GM23338 (cell line): ENCODE results near the gene ASCL5. TPM values are rescaled to one million over a fixed set of nuclear protein-coding genes. Genes with fewer than 3 reads are reported as not detected.

Experiments used
- ATAC-seq: fragments of 200-7000 bp; cut with Tn5 transposase; 3 replicates; pipeline ENCODE4 v1.9.1; 2020
- DNase-seq: peaks from one replicate; pipeline ENCODE4 v3.0.0-alpha.2; 2015; ENCODE audit warnings: low spot score
- H2AFZ ChIP-seq: fragments of 200-600 bp; sonication (generic); 2 replicates; pipeline ENCODE4 v1.8.0; 2016; ENCODE audit warnings: antibody characterized with exemption, mild to moderate bottlenecking, moderate library complexity
- H3F3A ChIP-seq: fragments of 200-600 bp; sonication (generic); replicated peaks from 2 replicates; pipeline ENCODE4 v1.8.0; 2017; ENCODE audit warnings: antibody characterized with exemption, mixed run types, low read depth
- H3K27ac ChIP-seq: fragments of 200-600 bp; sonication (generic); 2 replicates; pipeline ENCODE4 v1.6.1; 2016; ENCODE audit warnings: low read depth
- H3K27me3 ChIP-seq: fragments of 200-600 bp; sonication (generic); 2 replicates; pipeline ENCODE4 v1.8.0; 2016; ENCODE audit warnings: mild to moderate bottlenecking, mixed run types, moderate library complexity; ENCODE audit not compliant: insufficient read depth
- H3K36me3 ChIP-seq: fragments of 200-600 bp; sonication (generic); 2 replicates; pipeline ENCODE4 v1.8.0; 2016; ENCODE audit warnings: mild to moderate bottlenecking; ENCODE audit not compliant: insufficient read depth
- H3K4me1 ChIP-seq: fragments of 200-600 bp; sonication (generic); 2 replicates; pipeline ENCODE4 v1.8.0; 2016; ENCODE audit warnings: mild to moderate bottlenecking, moderate library complexity; ENCODE audit not compliant: insufficient read depth
- H3K4me2 ChIP-seq: fragments of 200-600 bp; sonication (generic); 2 replicates; pipeline ENCODE4 v1.7.1; 2017; ENCODE audit warnings: mixed run types
- H3K4me3 ChIP-seq: fragments of 200-600 bp; sonication (generic); 2 replicates; pipeline ENCODE4 v1.6.1; 2016; ENCODE audit warnings: mixed run types
- H3K79me2 ChIP-seq: fragments of 200-600 bp; sonication (generic); replicated peaks from 2 replicates; pipeline ENCODE4 v1.8.0; 2017; ENCODE audit warnings: mild to moderate bottlenecking; ENCODE audit not compliant: insufficient read depth
- H3K9me2 ChIP-seq: fragments of 200-600 bp; sonication (generic); 2 replicates; pipeline ENCODE4 v1.8.0; 2017; ENCODE audit not compliant: insufficient read depth
- H4K20me1 ChIP-seq: fragments of 200-600 bp; sonication (generic); replicated peaks from 2 replicates; pipeline ENCODE4 v1.8.0; 2017; ENCODE audit warnings: mild to moderate bottlenecking; ENCODE audit not compliant: insufficient read depth
- H3K27ac Mint-ChIP-seq: 2 replicates; pipeline ENCODE4 v1.8.0; 2020; ENCODE audit warnings: inconsistent platforms, mild to moderate bottlenecking, moderate library complexity, mixed read lengths
- H3K27me3 Mint-ChIP-seq: 3 replicates; pipeline ENCODE4 v1.8.0; 2022; ENCODE audit warnings: low read depth, mild to moderate bottlenecking, moderate library complexity, mixed read lengths, inconsistent platforms; ENCODE audit not compliant: insufficient read depth, poor library complexity
- H3K36me3 Mint-ChIP-seq: 3 replicates; pipeline ENCODE4 v1.8.0; 2021; ENCODE audit warnings: low read depth, mild to moderate bottlenecking, inconsistent platforms, moderate library complexity, mixed read lengths
- H3K4me1 Mint-ChIP-seq: 3 replicates; pipeline ENCODE4 v1.8.0; 2020; ENCODE audit warnings: mild to moderate bottlenecking, inconsistent platforms, mixed read lengths
- H3K4me3 Mint-ChIP-seq: 3 replicates; pipeline ENCODE4 v1.8.0; 2021; ENCODE audit warnings: moderate library complexity, mild to moderate bottlenecking, inconsistent platforms, mixed read lengths
- H3K9me3 Mint-ChIP-seq: 3 replicates; pipeline ENCODE4 v1.8.0; 2020; ENCODE audit warnings: moderate library complexity, mild to moderate bottlenecking, inconsistent platforms, mixed read lengths
- CREB1 ChIP-seq: fragments of 250-450 bp; sonication (Bioruptor Pico); IDR thresholded peaks from 2 replicates; pipeline ENCODE4 v1.5.0; 2020; ENCODE audit warnings: low read depth, mild to moderate bottlenecking, moderate library complexity
- EZH2phosphoT487 ChIP-seq: fragments of 200-600 bp; sonication (generic); IDR thresholded peaks from one replicate; pipeline ENCODE4 v1.8.1; 2018; ENCODE audit warnings: antibody characterized with exemption; ENCODE audit not compliant: unreplicated experiment
- JUNB ChIP-seq: IDR thresholded peaks from one replicate; pipeline ENCODE4 v1.6.1; 2016; ENCODE audit warnings: antibody characterized with exemption; ENCODE audit not compliant: unreplicated experiment
- NANOG ChIP-seq: IDR thresholded peaks from 2 replicates; pipeline ENCODE4 v1.6.1; 2016; ENCODE audit warnings: antibody characterized with exemption, borderline replicate concordance
- POLR2AphosphoS5 ChIP-seq: IDR thresholded peaks from 2 replicates; pipeline ENCODE4 v1.6.1; 2016; ENCODE audit warnings: antibody characterized with exemption, low read depth
- REST ChIP-seq: IDR thresholded peaks from one replicate; pipeline ENCODE4 v1.6.1; 2018; ENCODE audit warnings: antibody characterized with exemption; ENCODE audit not compliant: unreplicated experiment
- ZNF114 ChIP-seq: fragments of 250-450 bp; sonication (Bioruptor Pico); IDR thresholded peaks from 2 replicates; pipeline ENCODE4 v1.5.0; 2020; ENCODE audit warnings: mild to moderate bottlenecking, moderate library complexity
- ZNF331 ChIP-seq: fragments of 250-450 bp; sonication (Bioruptor Pico); IDR thresholded peaks from 2 replicates; pipeline ENCODE4 v1.5.0; 2020; ENCODE audit warnings: low read depth, mild to moderate bottlenecking, moderate library complexity
- polyA plus RNA-seq: library from polyadenylated mRNA; unstranded; fragments of >200 nt; fragmentation: Nextera tagmentation; extraction: Ambion mirVana; gene quantifications from 2 replicates; pipeline ENCODE4 v1.2.1, GENCODE V29; 2016
- total RNA-seq: library from RNA; depleted of rRNA; stranded (reverse); fragments of >200 nt; shearing (Covaris generic); gene quantifications from 2 replicates; pipeline ENCODE4 v1.2.3, GENCODE V29; 2014
- TF ChIP-seq, protein P1 (sequence below): IDR thresholded peaks from 2 replicates; pipeline ENCODE4 v1.6.1; 2016; ENCODE audit warnings: antibody characterized with exemption

The ASCL5 gene
- total and polyA plus RNA-seq, 2 experiments from 2014 or later: not detected

DNA sequence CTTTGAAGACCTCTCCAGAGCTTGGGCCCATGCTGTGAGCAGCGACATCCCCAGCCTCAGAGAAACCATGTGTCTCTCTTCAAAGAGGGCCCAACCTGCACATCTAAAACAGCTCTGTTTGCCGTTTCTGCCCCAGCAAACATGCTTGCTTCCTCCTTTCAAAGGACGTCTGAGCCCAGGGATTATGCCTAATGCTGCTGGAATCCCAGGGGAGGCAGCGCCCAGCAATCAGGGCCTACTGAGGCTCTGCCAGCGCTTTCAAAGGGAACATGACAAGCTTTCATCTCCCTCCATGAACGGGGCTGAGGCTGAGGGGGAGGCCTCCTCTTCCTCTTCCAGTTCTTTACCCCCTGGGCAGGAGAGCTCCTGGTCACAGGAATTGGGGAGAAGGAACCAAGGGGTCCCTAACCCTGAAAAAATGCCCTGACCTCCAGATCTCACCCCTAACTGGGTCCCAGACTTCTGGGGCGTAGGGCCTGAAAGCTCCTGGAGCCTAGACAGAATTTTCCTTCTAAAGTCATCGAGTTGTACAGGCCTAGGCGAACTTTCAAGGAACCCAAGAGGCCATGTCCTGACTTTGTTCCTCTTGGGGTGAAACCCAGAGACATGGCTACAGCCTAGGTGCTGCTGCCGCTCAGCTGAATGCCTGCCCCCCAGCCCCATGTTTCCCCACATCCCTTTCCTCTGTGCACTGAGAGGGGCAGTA, 13.4 kb upstream of the ASCL5 start:
- Histone ChIP-seq H3K9me2 (no peaks in the 10 kb centered on the region), H3K4me1 (no peaks in the 10 kb centered on the region), H3K4me2 (no peak overlapping the region), H3K36me3 (peaks cover 12% of the 10 kb centered on the region), H3F3A (no peaks in the 10 kb centered on the region), H2AFZ (no peak overlapping the region), H4K20me1 (peaks cover 5% of the 10 kb centered on the region; the same call in 1 of the 2 replicates), H3K27ac (no peak overlapping the region), H3K4me3 (no peak overlapping the region), H3K27me3 (no peaks in the 10 kb centered on the region), H3K79me2 (no peaks in the 10 kb centered on the region)
- H3K4me1 Mint-ChIP-seq: no peaks in the 10 kb centered on the region
- ATAC-seq: no peak
- H3K27me3 Mint-ChIP-seq: peaks cover 3% of the 10 kb centered on the region
- H3K36me3 Mint-ChIP-seq: peaks cover 74% of the 10 kb centered on the region
- TF ChIP-seq CREB1 (CRISPR knock-in tag): no peak
- no peak for TF ChIP-seq JUNB
- TF ChIP-seq ZNF331 (CRISPR knock-in tag): no peak
- H3K4me3 Mint-ChIP-seq: no peak overlapping the region
- DNase-seq: no peak
- H3K9me3 Mint-ChIP-seq: no peaks in the 10 kb centered on the region
- H3K27ac Mint-ChIP-seq: no peak overlapping the region; the same call in 1 of the 2 replicates

- Histone ChIP-seq H3K27ac (no peak overlapping the region), H2AFZ (no peak overlapping the region), H3K9me2 (no peaks in the 10 kb centered on the region), H3K4me1 (no peaks in the 10 kb centered on the region), H3K4me3 (no peak overlapping the region), H3K4me2 (no peak overlapping the region), H3K27me3 (no peaks in the 10 kb centered on the region), H3F3A (no peaks in the 10 kb centered on the region), H4K20me1 (peaks cover 5% of the 10 kb centered on the region; the same call in 1 of the 2 replicates), H3K79me2 (no peaks in the 10 kb centered on the region), H3K36me3 (peaks cover 9% of the 10 kb centered on the region)
- DNase-seq: no peak
- Mint-ChIP-seq H3K36me3 (peaks cover 73% of the 10 kb centered on the region), H3K9me3 (no peaks in the 10 kb centered on the region), H3K4me3 (no peak overlapping the region), H3K27me3 (peaks cover 3% of the 10 kb centered on the region), H3K27ac (0 out of 2 replicates have a peak overlapping the region, but pooled peaks have one; percentile 17), H3K4me1 (no peaks in the 10 kb centered on the region; the same call in 2 of the 3 replicates)
- no peak for TF ChIP-seq POLR2AphosphoS5
- no peak for TF ChIP-seq ZNF331 (CRISPR knock-in tag)
- TF ChIP-seq EZH2phosphoT487: no peak
- no peak for ATAC-seq
Observed at GRCh38 chr1:201139756-201140155, 12.8 kb upstream of the ASCL5 start.

GRCh38 chr1:201139306-201139705, 12.3 kb upstream of the ASCL5 start:
- Mint-ChIP-seq H3K27me3 (peaks cover 6% of the 10 kb centered on the region), H3K27ac (0 out of 2 replicates have a peak overlapping the region, but pooled peaks have one; percentile 17), H3K4me1 (no peaks in the 10 kb centered on the region; the same call in 2 of the 3 replicates), H3K36me3 (peaks cover 73% of the 10 kb centered on the region), H3K4me3 (no peak overlapping the region), H3K9me3 (no peaks in the 10 kb centered on the region)
- Histone ChIP-seq H3K9me2 (no peaks in the 10 kb centered on the region), H3K79me2 (no peaks in the 10 kb centered on the region), H2AFZ (no peak overlapping the region), H3F3A (no peaks in the 10 kb centered on the region), H3K4me1 (no peaks in the 10 kb centered on the region), H3K4me3 (no peak overlapping the region), H3K27me3 (no peaks in the 10 kb centered on the region), H3K4me2 (no peak overlapping the region), H3K36me3 (peaks cover 6% of the 10 kb centered on the region), H3K27ac (no peak overlapping the region), H4K20me1 (peaks cover 5% of the 10 kb centered on the region; the same call in 1 of the 2 replicates)
- DNase-seq: no peak
- no peak for ATAC-seq
- TF ChIP-seq POLR2AphosphoS5: no peak
- no peak for TF ChIP-seq ZNF114 (CRISPR knock-in tag)
- no peak for TF ChIP-seq ZNF331 (CRISPR knock-in tag)
- TF ChIP-seq EZH2phosphoT487: no peak
- no peak for TF ChIP-seq CREB1 (CRISPR knock-in tag)
- no peak for TF ChIP-seq REST
- TF ChIP-seq, protein P1, sequence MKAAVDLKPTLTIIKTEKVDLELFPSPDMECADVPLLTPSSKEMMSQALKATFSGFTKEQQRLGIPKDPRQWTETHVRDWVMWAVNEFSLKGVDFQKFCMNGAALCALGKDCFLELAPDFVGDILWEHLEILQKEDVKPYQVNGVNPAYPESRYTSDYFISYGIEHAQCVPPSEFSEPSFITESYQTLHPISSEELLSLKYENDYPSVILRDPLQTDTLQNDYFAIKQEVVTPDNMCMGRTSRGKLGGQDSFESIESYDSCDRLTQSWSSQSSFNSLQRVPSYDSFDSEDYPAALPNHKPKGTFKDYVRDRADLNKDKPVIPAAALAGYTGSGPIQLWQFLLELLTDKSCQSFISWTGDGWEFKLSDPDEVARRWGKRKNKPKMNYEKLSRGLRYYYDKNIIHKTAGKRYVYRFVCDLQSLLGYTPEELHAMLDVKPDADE: no peak
- TF ChIP-seq NANOG: no peak
- TF ChIP-seq JUNB: no peak
